OCI-LY1 (cell line): ENCODE measurements around the gene SPRED1.

Experiments
- H2AFZ ChIP-seq: fragments of 200-600 bp; sonication (generic), shearing (Covaris generic); 2 replicates; pipeline ENCODE4 v1.6.0; 2014; ENCODE audit warnings: antibody characterized with exemption, mild to moderate bottlenecking, low read length
- H3F3A ChIP-seq: fragments of 200-600 bp; sonication (generic), shearing (Covaris generic); 2 replicates; pipeline ENCODE4 v1.6.0; 2014; ENCODE audit warnings: mild to moderate bottlenecking, antibody characterized with exemption, low read length, moderate library complexity; ENCODE audit not compliant: insufficient read depth
- H3K27ac ChIP-seq: fragments of 200-600 bp; sonication (generic); 2 replicates; pipeline ENCODE4 v1.5.1; 2014; ENCODE audit warnings: low read length, mixed run types, mild to moderate bottlenecking, low read depth; ENCODE audit not compliant: poor library complexity, severe bottlenecking
- H3K27me3 ChIP-seq: fragments of 200-600 bp; sonication (generic); 2 replicates; pipeline ENCODE4 v1.6.0; 2014; ENCODE audit warnings: antibody characterized with exemption, mild to moderate bottlenecking, low read length, moderate library complexity; ENCODE audit not compliant: insufficient read depth
- H3K36me3 ChIP-seq: fragments of 200-600 bp; sonication (generic); 2 replicates; pipeline ENCODE4 v1.6.1; 2014; ENCODE audit warnings: mild to moderate bottlenecking, antibody characterized with exemption, low read length, moderate library complexity, mixed read lengths; ENCODE audit not compliant: insufficient read depth
- H3K4me1 ChIP-seq: fragments of 200-600 bp; sonication (generic); 2 replicates; pipeline ENCODE4 v1.5.1; 2014; ENCODE audit warnings: mild to moderate bottlenecking, low read length, moderate library complexity; ENCODE audit not compliant: insufficient read depth, severe bottlenecking
- H3K4me2 ChIP-seq: fragments of 200-600 bp; sonication (generic), shearing (Covaris generic); 2 replicates; pipeline ENCODE4 v1.6.1; 2014; ENCODE audit warnings: low read length
- H3K4me3 ChIP-seq: fragments of 200-600 bp; sonication (generic); 2 replicates; pipeline ENCODE4 v1.5.1; 2014; ENCODE audit warnings: low read length, low read depth, mild to moderate bottlenecking, mixed read lengths; ENCODE audit not compliant: poor library complexity, severe bottlenecking
- H3K79me2 ChIP-seq: fragments of 200-600 bp; shearing (Covaris generic); 2 replicates; pipeline ENCODE4 v1.6.1; 2016; ENCODE audit warnings: mixed run types, low read length, mixed read lengths; ENCODE audit not compliant: insufficient read depth
- H3K9ac ChIP-seq: fragments of 200-600 bp; sonication (generic), shearing (Covaris generic); 2 replicates; pipeline ENCODE4 v1.6.1; 2014; ENCODE audit warnings: mild to moderate bottlenecking, low read length, mixed read lengths
- H3K9me2 ChIP-seq: fragments of 200-600 bp; sonication (generic), shearing (Covaris generic); 2 replicates; pipeline ENCODE4 v1.6.1; 2014; ENCODE audit warnings: low read depth, mild to moderate bottlenecking, low read length, mixed read lengths
- H3K9me3 ChIP-seq: fragments of 200-600 bp; shearing (Covaris generic); 2 replicates; pipeline ENCODE4 v1.6.1; 2014; ENCODE audit warnings: low read length, mixed read lengths
- H4K20me1 ChIP-seq: fragments of 200-600 bp; sonication (generic), shearing (Covaris generic); 2 replicates; pipeline ENCODE4 v1.6.0; 2016; ENCODE audit warnings: mild to moderate bottlenecking, low read length; ENCODE audit not compliant: insufficient read depth
- EZH2 ChIP-seq: fragments of 200-600 bp; sonication (generic), shearing (Covaris generic); IDR thresholded peaks from 2 replicates; pipeline ENCODE4 v1.8.0; 2017; ENCODE audit warnings: borderline replicate concordance, mixed run types, mild to moderate bottlenecking, antibody characterized with exemption, low read length, moderate library complexity, mixed read lengths
- TF ChIP-seq, protein P1 (sequence below): fragments of 200-600 bp; sonication (generic), shearing (Covaris generic); IDR thresholded peaks from 2 replicates; pipeline ENCODE4 v1.5.1; 2017; ENCODE audit warnings: mild to moderate bottlenecking, antibody characterized with exemption, low read length, moderate library complexity, mixed read lengths

SPRED1 gene

DNA sequence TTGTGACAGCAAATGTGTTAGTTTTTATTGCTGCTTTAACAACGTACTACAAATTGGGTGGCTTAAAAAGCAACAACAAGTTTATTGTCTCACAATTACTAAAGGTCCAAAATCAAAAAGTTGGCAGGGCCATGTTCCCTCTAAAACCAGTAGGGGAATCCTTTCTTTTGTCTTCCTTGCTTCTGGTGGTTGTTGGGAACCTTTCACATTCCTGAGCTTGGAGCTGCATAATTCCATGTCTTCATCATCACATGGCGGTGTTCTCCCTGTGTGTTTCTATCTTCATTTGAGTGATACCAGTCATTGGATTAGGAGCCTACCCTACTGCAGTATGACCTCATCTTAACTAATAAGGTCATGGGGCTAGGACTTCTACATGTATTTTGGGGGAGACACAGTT is 7.4 kb downstream of the SPRED1 start:
- H3K27me3 ChIP-seq = no peaks in the 10 kb centered on the region
- H3K4me1 ChIP-seq = peaks cover 12% of the 10 kb centered on the region
- no peak overlapping the region for H3K4me2 ChIP-seq
- no peak overlapping the region for H3K4me3 ChIP-seq
- no peaks in the 10 kb centered on the region for H3F3A ChIP-seq
- peaks cover 49% of the 10 kb centered on the region for H3K79me2 ChIP-seq
- no peak overlapping the region for H3K9ac ChIP-seq
- H3K9me3 ChIP-seq = no peaks in the 10 kb centered on the region
- H3K36me3 ChIP-seq = no peaks in the 10 kb centered on the region
- no peak overlapping the region for H3K27ac ChIP-seq
- no peaks in the 10 kb centered on the region for H3K9me2 ChIP-seq
- no peak overlapping the region for H2AFZ ChIP-seq
- H4K20me1 ChIP-seq = peaks cover 4% of the 10 kb centered on the region; the same call in 1 of the 2 replicates
- no peak for TF ChIP-seq EZH2

DNA sequence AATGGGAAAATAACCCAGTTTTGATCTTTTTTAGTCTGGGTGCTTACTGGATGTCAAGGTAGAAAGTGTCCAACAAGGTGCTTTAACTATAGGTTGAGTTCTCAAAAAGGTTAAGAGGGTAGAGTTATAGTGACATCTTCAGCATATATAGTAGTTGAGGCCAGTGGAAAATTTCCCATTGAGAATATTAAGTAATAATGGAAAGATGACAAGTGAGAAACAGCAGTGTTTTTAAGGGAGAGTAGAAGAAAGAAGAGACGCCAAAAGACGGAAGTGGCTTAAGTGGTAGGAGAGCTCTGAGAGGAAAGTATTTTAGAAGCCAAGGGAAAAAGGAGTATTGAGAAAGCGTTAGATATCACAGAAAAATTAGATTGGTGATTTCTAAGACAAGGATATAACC is 10.6 kb downstream of the SPRED1 start:
- peaks cover 4% of the 10 kb centered on the region for H3K4me1 ChIP-seq
- peaks cover 21% of the 10 kb centered on the region for H3K79me2 ChIP-seq
- H3K36me3 ChIP-seq = no peaks in the 10 kb centered on the region
- H3K9me2 ChIP-seq = no peaks in the 10 kb centered on the region
- no peaks in the 10 kb centered on the region for H3K9me3 ChIP-seq
- no peak overlapping the region for H3K4me2 ChIP-seq
- no peaks in the 10 kb centered on the region for H3K27me3 ChIP-seq
- H3K27ac ChIP-seq = no peak overlapping the region
- H3K4me3 ChIP-seq = no peak overlapping the region
- H2AFZ ChIP-seq = no peak overlapping the region
- TF ChIP-seq, protein P1, sequence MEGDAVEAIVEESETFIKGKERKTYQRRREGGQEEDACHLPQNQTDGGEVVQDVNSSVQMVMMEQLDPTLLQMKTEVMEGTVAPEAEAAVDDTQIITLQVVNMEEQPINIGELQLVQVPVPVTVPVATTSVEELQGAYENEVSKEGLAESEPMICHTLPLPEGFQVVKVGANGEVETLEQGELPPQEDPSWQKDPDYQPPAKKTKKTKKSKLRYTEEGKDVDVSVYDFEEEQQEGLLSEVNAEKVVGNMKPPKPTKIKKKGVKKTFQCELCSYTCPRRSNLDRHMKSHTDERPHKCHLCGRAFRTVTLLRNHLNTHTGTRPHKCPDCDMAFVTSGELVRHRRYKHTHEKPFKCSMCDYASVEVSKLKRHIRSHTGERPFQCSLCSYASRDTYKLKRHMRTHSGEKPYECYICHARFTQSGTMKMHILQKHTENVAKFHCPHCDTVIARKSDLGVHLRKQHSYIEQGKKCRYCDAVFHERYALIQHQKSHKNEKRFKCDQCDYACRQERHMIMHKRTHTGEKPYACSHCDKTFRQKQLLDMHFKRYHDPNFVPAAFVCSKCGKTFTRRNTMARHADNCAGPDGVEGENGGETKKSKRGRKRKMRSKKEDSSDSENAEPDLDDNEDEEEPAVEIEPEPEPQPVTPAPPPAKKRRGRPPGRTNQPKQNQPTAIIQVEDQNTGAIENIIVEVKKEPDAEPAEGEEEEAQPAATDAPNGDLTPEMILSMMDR = no peak
- no peak for TF ChIP-seq EZH2
- no peaks in the 10 kb centered on the region for H4K20me1 ChIP-seq
- H3F3A ChIP-seq = no peaks in the 10 kb centered on the region
- H3K9ac ChIP-seq = no peak overlapping the region

DNA sequence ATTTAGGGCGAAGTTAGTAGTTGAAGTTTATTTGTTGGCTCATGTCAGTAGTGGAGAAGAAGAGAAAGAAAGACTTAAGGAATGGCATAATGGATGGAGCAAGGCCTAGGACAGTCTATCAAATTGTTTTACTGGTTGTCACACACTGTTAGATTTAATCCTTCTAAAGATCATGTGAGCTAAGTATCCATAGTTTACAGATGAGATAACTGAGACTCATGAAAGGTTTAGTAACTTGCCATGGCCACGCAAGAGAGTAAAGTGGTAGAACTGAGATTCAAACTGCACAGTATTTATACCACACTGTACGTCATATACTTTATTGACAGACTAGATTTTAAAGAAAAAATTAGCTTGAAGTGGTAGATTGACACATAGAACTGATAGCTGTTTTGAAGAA is 11.4 kb downstream of the SPRED1 start:
- no peak overlapping the region for H3K27ac ChIP-seq
- H3K27me3 ChIP-seq = no peaks in the 10 kb centered on the region
- H3K36me3 ChIP-seq = no peaks in the 10 kb centered on the region
- H3K9ac ChIP-seq = no peak overlapping the region
- H3K9me3 ChIP-seq = no peaks in the 10 kb centered on the region
- no peaks in the 10 kb centered on the region for H4K20me1 ChIP-seq
- H2AFZ ChIP-seq = no peak overlapping the region
- no peak overlapping the region for H3K4me2 ChIP-seq
- H3F3A ChIP-seq = no peaks in the 10 kb centered on the region
- H3K4me1 ChIP-seq = peaks cover 4% of the 10 kb centered on the region
- no peaks in the 10 kb centered on the region for H3K9me2 ChIP-seq
- H3K79me2 ChIP-seq = peaks cover 13% of the 10 kb centered on the region
- H3K4me3 ChIP-seq = no peak overlapping the region
- TF ChIP-seq, protein P1 = no peak
- TF ChIP-seq EZH2 = no peak

DNA sequence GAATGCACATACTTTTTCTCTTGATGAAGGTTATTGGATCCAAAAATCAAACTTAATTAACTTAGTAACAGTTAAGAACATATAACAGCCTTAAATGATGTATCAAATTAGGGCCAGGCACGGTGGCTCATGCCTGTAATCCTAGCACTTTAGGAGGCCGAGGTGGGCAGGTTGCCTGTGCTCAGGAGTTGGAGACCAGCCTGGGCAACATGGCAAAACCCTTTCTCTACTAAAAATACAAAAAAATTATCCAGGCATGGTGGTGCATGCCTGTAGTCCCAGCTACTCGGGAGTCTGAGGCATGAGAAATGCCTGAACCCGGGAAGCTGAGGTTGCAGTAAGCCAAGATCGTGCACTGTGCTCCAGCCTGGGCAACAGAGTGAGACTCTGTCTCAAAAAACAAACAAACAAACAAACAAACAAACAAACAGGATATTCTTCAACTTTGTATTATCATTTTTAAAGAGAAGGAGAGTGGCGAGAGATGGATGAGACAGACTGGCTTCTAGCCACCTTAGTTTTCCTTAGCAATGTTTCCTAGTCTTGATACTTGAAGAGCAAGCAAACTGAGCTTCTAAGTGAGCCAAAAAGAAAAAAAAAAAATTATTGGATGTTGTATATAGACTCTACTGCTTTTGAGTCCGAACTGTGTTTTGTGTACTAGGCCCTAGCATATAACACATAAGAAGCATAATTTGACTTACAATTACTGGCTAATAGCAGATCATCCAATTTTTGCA is 13.8 kb downstream of the SPRED1 start:
- Histone ChIP-seq H3K9ac (no peak overlapping the region), H3K27ac (no peak overlapping the region), H3K9me2 (no peaks in the 10 kb centered on the region), H3K27me3 (no peaks in the 10 kb centered on the region), H3K4me1 (peaks cover 4% of the 10 kb centered on the region), H3K4me2 (no peak overlapping the region), H2AFZ (no peak overlapping the region), H3K9me3 (no peaks in the 10 kb centered on the region), H3K4me3 (no peak overlapping the region), H4K20me1 (no peaks in the 10 kb centered on the region), H3K36me3 (no peaks in the 10 kb centered on the region), H3K79me2 (peaks cover 6% of the 10 kb centered on the region; the same call in 1 of the 2 replicates), H3F3A (no peaks in the 10 kb centered on the region)
- TF ChIP-seq, protein P1 = no peak
- no peak for TF ChIP-seq EZH2
